HFF-Myc (cell line): ENCODE results near the gene OR51G2.
A peak's percentile ranks its signal among the peaks of the same experiment; 100 is the strongest.

Source experiments
- DNase-seq: peaks from one replicate; pipeline ENCODE4 v3.0.0-alpha.2; 2011; ENCODE audit warnings: low read depth; ENCODE audit errors: extremely low read depth
- H3K4me3 ChIP-seq: replicated peaks from 2 replicates; pipeline ENCODE4 v1.5.1; 2011; ENCODE audit warnings: low read depth, mild to moderate bottlenecking, control low read depth, low read length
- TF ChIP-seq, protein P1 (sequence below): IDR thresholded peaks from 2 replicates; pipeline ENCODE4 v1.5.1; 2012; ENCODE audit warnings: mild to moderate bottlenecking, low read depth, low read length, control low read depth; ENCODE audit errors: missing control alignments

Gene OR51G2

DNA sequence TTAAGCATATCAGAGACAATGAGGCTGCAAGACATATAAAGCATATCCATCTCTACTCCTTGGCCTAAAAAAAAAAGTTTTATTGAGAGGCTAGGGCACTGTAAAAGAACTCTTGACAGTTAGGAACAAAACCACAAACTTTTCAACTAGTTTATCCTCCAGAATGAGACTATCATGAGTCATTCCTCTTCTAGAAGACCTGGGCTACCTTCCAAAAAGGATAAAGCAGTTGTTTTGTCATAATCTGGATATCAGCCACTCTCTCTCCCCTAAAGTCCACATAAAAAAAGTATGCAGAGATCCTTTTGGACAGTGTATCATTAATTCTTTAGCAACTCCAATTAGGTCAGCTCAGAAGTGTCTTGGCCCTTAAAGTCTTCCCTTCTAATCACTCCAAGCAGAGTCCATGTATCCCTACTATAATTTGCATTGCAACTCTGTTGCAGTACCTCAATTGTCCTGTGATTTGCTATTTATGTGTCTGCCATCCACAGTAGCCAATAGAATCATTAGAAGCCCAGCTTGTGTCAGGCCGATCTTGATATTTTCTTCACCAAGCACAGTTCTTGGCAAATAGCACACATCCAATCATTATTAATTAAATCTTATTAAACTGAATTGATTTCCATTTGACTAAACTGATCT lies 27.0 kb downstream of the OR51G2 start:
- DNase-seq: peak; percentile 33
- TF ChIP-seq, protein P1, sequence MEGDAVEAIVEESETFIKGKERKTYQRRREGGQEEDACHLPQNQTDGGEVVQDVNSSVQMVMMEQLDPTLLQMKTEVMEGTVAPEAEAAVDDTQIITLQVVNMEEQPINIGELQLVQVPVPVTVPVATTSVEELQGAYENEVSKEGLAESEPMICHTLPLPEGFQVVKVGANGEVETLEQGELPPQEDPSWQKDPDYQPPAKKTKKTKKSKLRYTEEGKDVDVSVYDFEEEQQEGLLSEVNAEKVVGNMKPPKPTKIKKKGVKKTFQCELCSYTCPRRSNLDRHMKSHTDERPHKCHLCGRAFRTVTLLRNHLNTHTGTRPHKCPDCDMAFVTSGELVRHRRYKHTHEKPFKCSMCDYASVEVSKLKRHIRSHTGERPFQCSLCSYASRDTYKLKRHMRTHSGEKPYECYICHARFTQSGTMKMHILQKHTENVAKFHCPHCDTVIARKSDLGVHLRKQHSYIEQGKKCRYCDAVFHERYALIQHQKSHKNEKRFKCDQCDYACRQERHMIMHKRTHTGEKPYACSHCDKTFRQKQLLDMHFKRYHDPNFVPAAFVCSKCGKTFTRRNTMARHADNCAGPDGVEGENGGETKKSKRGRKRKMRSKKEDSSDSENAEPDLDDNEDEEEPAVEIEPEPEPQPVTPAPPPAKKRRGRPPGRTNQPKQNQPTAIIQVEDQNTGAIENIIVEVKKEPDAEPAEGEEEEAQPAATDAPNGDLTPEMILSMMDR: no peak
- no peak overlapping the region for H3K4me3 ChIP-seq

DNA sequence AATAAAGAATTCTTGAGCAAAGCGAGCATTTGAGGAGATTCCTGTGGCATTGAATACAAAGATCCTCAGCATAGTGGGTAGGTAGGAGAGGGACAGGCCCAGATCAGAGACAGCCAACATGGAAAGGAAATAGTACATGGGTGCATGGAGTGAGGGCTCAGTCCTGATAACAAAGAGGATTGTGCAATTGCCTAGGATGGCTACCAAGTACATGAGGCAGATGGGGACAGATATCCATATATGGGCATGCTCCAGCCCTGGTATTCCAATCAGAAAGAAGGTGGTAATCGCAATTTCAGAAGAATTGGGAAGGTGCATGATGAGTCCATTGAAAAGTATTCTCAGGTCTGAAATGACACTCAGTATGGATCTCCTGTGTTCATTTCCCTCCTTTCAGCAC lies 28.9 kb downstream of the OR51G2 start:
- DNase-seq: no peak
- TF ChIP-seq, protein P1: no peak
- no peak overlapping the region for H3K4me3 ChIP-seq

DNA sequence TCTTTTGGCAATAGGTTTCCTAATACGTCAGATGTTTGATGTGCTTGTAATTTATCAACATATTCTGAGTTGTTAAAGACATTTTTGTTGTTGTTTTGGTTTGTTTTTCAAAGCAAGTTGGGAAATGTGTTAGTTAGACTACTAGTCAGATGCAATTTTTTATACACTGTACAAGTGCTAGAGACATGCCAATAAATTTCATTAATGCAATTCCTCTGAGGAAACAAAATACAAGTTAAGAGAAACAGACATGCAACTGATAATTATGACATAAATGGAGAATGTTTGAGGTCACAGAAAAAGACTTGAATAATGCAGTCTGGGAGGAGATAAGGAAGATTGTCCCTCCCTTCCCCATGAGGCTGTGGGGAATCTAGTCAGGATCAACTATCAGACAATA lies 31.6 kb downstream of the OR51G2 start:
- TF ChIP-seq, protein P1: no peak
- DNase-seq: no peak

DNA sequence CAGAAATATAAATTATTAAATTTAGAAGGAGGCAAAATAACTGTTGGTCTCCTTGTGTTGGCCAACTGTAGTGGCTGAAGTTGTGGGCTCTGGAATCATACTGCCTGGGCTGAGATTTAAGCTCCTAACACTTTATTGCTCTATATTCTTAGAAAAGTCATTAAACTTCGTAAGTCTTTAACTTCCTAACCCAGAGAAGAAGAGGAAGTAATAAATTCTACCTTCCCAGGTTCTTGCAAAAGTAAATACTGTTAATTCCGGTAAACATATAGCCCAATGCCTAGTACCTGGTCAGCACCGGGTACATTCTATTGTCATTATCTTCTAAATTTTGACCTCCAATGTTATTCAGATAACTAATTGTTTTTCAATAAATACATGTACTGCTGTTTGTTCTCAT lies 33.0 kb downstream of the OR51G2 start:
- DNase-seq: no peak
- H3K4me3 ChIP-seq: no peak overlapping the region
- TF ChIP-seq, protein P1: no peak

More for the DNA sequence above, 31.6 kb downstream of the OR51G2 start:
- no peak overlapping the region for H3K4me3 ChIP-seq

DNA sequence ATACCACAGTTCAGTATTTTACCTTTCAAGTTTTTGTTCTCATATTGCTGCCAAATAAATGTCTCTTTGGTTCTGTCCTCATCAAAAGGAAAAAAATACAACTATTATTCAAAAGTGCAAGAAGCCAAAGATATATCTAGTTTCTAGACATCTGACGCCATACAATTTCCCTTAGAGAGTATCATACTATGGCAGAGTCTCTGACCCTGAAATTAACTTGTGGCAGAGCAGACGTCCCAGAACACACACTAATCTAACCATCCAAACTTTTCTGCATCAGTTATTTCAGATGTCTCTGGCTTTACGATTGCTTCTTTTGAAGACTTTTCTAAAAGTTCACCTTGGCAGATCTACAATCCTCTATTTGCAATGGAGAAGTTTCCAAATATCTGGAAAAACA lies 34.8 kb downstream of the OR51G2 start:
- TF ChIP-seq, protein P1: no peak
- DNase-seq: no peak
- no peak overlapping the region for H3K4me3 ChIP-seq

DNA sequence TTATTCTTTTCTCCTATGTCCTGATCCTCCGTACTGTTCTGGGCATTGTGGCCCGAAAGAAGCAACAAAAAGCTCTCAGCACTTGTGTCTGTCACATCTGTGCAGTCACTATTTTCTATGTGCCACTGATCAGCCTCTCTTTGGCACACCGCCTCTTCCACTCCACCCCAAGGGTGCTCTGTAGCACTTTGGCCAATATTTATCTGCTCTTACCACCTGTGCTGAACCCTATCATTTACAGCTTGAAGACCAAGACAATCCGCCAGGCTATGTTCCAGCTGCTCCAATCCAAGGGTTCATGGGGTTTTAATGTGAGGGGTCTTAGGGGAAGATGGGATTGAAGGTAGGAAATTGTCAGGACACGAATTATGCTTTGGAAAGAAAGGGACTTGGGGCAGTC lies 36.6 kb downstream of the OR51G2 start:
- H3K4me3 ChIP-seq: no peak overlapping the region
- DNase-seq: no peak
- TF ChIP-seq, protein P1: no peak

DNA sequence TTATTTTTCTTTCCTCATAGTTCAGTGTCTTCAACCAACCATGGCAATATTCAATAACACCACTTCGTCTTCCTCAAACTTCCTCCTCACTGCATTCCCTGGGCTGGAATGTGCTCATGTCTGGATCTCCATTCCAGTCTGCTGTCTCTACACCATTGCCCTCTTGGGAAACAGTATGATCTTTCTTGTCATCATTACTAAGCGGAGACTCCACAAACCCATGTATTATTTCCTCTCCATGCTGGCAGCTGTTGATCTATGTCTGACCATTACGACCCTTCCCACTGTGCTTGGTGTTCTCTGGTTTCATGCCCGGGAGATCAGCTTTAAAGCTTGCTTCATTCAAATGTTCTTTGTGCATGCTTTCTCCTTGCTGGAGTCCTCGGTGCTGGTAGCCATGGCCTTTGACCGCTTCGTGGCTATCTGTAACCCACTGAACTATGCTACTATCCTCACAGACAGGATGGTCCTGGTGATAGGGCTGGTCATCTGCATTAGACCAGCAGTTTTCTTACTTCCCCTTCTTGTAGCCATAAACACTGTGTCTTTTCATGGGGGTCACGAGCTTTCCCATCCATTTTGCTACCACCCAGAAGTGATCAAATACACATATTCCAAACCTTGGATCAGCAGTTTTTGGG lies 37.2 kb downstream of the OR51G2 start, which contains the start of gene OR51T1:
TSS of gene OR51T1 (plus strand) at position 41 of the 641 bp plus-strand sequence. CDS start at position 41, 0 bp downstream.
- DNase-seq: no peak
- TF ChIP-seq, protein P1: no peak
- no peak within 1 kb of the TSS for H3K4me3 ChIP-seq
